Measurements from ENCODE around the gene CNTRL.
A peak's percentile ranks its signal among the peaks of the same experiment; 100 is the strongest.

Gene CNTRL

DNA sequence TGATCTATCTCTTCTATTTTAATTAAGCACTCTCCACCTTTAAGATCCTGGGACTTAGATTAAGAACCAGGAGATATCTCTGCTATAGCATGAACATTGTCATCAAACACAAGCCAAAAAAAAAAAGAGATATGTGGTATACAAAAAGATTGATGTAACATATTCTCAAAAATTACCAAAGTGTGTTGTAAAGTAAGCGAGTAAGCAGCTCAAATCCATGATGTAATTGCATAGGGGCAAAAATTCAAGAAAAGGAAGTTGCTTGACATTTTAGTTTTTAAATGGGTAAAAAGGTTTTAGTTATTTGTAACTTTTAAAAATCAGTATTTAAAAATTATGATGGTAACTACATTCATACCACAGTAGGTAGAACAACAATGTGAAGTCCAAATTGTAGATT, 40.7 kb downstream of the CNTRL start:
- Histone ChIP-seq H3K9me3 (ENCODE audit: control insufficient read depth, insufficient read depth, low read length) (no peaks in the 10 kb centered on the region), H3K36me3 (ENCODE audit: control insufficient read depth, low read length) (peaks cover 78% of the 10 kb centered on the region), H3F3A (ENCODE audit: control insufficient read depth, insufficient read depth) (peaks cover 32% of the 10 kb centered on the region), H3K4me1 (ENCODE audit: control insufficient read depth, low read length) (peaks cover 7% of the 10 kb centered on the region), H3K27ac (ENCODE audit: low read depth, low read length) (no peak overlapping the region), H3K79me2 (ENCODE audit: control insufficient read depth, low read length) (peaks cover 7% of the 10 kb centered on the region), H4K20me1 (ENCODE audit: control insufficient read depth, insufficient read depth, low read depth, low read length) (no peaks in the 10 kb centered on the region), H3K4me2 (ENCODE audit: low read length) (no peak overlapping the region), H3K9me2 (replicated peaks; ENCODE audit: control insufficient read depth, low read length) (no peaks in the 10 kb centered on the region), H3K27me3 (ENCODE audit: control insufficient read depth, low read length) (no peaks in the 10 kb centered on the region), H3K4me3 (ENCODE audit: low read length) (no peak overlapping the region)
- TF ChIP-seq, protein P1, sequence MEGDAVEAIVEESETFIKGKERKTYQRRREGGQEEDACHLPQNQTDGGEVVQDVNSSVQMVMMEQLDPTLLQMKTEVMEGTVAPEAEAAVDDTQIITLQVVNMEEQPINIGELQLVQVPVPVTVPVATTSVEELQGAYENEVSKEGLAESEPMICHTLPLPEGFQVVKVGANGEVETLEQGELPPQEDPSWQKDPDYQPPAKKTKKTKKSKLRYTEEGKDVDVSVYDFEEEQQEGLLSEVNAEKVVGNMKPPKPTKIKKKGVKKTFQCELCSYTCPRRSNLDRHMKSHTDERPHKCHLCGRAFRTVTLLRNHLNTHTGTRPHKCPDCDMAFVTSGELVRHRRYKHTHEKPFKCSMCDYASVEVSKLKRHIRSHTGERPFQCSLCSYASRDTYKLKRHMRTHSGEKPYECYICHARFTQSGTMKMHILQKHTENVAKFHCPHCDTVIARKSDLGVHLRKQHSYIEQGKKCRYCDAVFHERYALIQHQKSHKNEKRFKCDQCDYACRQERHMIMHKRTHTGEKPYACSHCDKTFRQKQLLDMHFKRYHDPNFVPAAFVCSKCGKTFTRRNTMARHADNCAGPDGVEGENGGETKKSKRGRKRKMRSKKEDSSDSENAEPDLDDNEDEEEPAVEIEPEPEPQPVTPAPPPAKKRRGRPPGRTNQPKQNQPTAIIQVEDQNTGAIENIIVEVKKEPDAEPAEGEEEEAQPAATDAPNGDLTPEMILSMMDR (IDR thresholded peaks at IDR 0.05; ENCODE audit: low read depth, low read length, poor library complexity, severe bottlenecking), result no peak
- no peak for TF ChIP-seq EZH2phosphoT487 (IDR thresholded peaks at IDR 0.05; ENCODE audit: borderline replicate concordance, low read length)

DNA sequence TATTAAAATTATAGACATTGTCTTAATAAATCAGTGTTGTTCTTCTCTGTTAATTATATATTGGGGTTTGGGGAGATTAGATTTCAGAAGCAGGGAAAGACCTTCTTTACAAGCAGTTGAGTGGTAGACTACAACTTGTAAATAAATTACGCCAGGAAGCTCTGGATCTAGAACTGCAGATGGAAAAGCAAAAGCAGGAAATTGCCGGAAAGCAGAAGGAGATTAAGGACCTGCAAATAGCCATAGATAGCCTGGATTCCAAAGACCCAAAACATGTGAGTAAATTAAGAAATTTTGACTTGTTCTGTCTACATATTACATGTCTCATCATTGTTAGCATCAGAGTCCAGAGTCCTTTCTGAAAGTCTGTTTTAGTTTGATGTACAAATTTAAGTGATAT, 43.5 kb downstream of the CNTRL start:
- no peak overlapping the region for H3K4me3 ChIP-seq (ENCODE audit: low read length)
- no peaks in the 10 kb centered on the region for H3K9me3 ChIP-seq (ENCODE audit: control insufficient read depth, insufficient read depth, low read length)
- peaks cover 38% of the 10 kb centered on the region for H3F3A ChIP-seq (ENCODE audit: control insufficient read depth, insufficient read depth)
- H3K79me2 ChIP-seq (ENCODE audit: control insufficient read depth, low read length), result peaks cover 15% of the 10 kb centered on the region
- H3K9me2 ChIP-seq (replicated peaks; ENCODE audit: control insufficient read depth, low read length), result no peaks in the 10 kb centered on the region
- H3K27ac ChIP-seq (ENCODE audit: low read depth, low read length), result no peak overlapping the region
- H3K36me3 ChIP-seq (ENCODE audit: control insufficient read depth, low read length), result peaks cover 73% of the 10 kb centered on the region
- no peak for TF ChIP-seq EZH2phosphoT487 (IDR thresholded peaks at IDR 0.05; ENCODE audit: borderline replicate concordance, low read length)
- TF ChIP-seq, protein P1 (IDR thresholded peaks at IDR 0.05; ENCODE audit: low read depth, low read length, poor library complexity, severe bottlenecking), result no peak
- H3K4me1 ChIP-seq (ENCODE audit: control insufficient read depth, low read length), result peaks cover 28% of the 10 kb centered on the region
- no peaks in the 10 kb centered on the region for H3K27me3 ChIP-seq (ENCODE audit: control insufficient read depth, low read length)
- H3K4me2 ChIP-seq (ENCODE audit: low read length), result no peak overlapping the region
- H4K20me1 ChIP-seq (ENCODE audit: control insufficient read depth, insufficient read depth, low read depth, low read length), result no peaks in the 10 kb centered on the region

DNA sequence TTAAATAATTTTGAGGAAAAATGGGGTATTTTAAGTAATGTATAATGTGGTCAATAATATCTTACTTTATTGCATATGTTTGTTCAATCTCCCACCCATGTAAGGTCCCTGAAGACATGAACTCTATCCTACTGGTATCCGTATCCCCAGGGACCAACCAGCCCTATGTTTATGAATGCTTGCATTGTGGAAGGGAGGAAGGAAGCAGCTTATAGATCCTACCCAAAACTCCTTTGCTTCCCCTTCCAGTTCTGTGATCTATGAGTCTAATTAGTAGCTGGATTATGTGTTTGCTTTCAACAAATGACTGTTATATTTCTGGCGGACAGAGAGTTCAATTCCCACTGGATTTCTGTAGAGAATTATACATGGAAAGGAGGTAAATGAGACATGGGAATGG, 45.6 kb downstream of the CNTRL start:
- Histone ChIP-seq H3F3A (ENCODE audit: control insufficient read depth, insufficient read depth) (peaks cover 33% of the 10 kb centered on the region), H3K36me3 (ENCODE audit: control insufficient read depth, low read length) (peaks cover 70% of the 10 kb centered on the region), H3K4me1 (ENCODE audit: control insufficient read depth, low read length) (peaks cover 28% of the 10 kb centered on the region), H3K27ac (ENCODE audit: low read depth, low read length) (peak overlapping the region; percentile 61), H3K9me3 (ENCODE audit: control insufficient read depth, insufficient read depth, low read length) (no peaks in the 10 kb centered on the region), H3K27me3 (ENCODE audit: control insufficient read depth, low read length) (no peaks in the 10 kb centered on the region), H3K4me2 (ENCODE audit: low read length) (peak overlapping the region; percentile 12; the same call in 1 of the 2 replicates), H3K79me2 (ENCODE audit: control insufficient read depth, low read length) (peaks cover 30% of the 10 kb centered on the region), H3K4me3 (ENCODE audit: low read length) (no peak overlapping the region), H3K9me2 (replicated peaks; ENCODE audit: control insufficient read depth, low read length) (no peaks in the 10 kb centered on the region), H4K20me1 (ENCODE audit: control insufficient read depth, insufficient read depth, low read depth, low read length) (no peaks in the 10 kb centered on the region)
- no peak for TF ChIP-seq EZH2phosphoT487 (IDR thresholded peaks at IDR 0.05; ENCODE audit: borderline replicate concordance, low read length)
- TF ChIP-seq, protein P1 (IDR thresholded peaks at IDR 0.05; ENCODE audit: low read depth, low read length, poor library complexity, severe bottlenecking), result no peak
